Activated T-helper 17 cell treated with anti-CD3 and anti-CD28 coated beads, Interleukin-2, amount 50 U/mL, for 72 hours (primary cell): Measurements from ENCODE around the gene KLHL22. TPM values are rescaled to one million over a fixed set of nuclear protein-coding genes. Genes with fewer than 3 reads are reported as not detected.
"Not testable (repeated sequence)": the region's sequence is repeated elsewhere in the genome, so short reads cannot be mapped to it uniquely, and the experiment has no call there.

ENCODE experiments used
- ATAC-seq: fragments of 150-1000 bp; cut with Tn5 transposase; replicated peaks from 2 replicates; pipeline ENCODE4 v1.10.0; 2021; ENCODE audit warnings: mild to moderate bottlenecking, moderate library complexity
- H3K27ac Mint-ChIP-seq: one replicate; pipeline ENCODE4 v1.8.0; 2022; ENCODE audit warnings: mixed read lengths
- H3K27me3 Mint-ChIP-seq: one replicate; pipeline ENCODE4 v1.8.0; 2022; ENCODE audit warnings: mixed read lengths
- H3K36me3 Mint-ChIP-seq: one replicate; pipeline ENCODE4 v1.8.0; 2022; ENCODE audit warnings: low read depth, mild to moderate bottlenecking, mixed read lengths
- H3K4me1 Mint-ChIP-seq: one replicate; pipeline ENCODE4 v1.8.0; 2022; ENCODE audit warnings: mixed read lengths
- H3K4me3 Mint-ChIP-seq: one replicate; pipeline ENCODE4 v1.8.0; 2022; ENCODE audit warnings: mild to moderate bottlenecking, mixed read lengths
- H3K9me3 Mint-ChIP-seq: one replicate; pipeline ENCODE4 v1.8.0; 2022; ENCODE audit warnings: mixed read lengths
- total RNA-seq, 2 donors: library from RNA; stranded (reverse); gene quantifications; one replicate each; pipeline ENCODE4 v1.2.3, GENCODE V29; 2022

Gene KLHL22, protein sequence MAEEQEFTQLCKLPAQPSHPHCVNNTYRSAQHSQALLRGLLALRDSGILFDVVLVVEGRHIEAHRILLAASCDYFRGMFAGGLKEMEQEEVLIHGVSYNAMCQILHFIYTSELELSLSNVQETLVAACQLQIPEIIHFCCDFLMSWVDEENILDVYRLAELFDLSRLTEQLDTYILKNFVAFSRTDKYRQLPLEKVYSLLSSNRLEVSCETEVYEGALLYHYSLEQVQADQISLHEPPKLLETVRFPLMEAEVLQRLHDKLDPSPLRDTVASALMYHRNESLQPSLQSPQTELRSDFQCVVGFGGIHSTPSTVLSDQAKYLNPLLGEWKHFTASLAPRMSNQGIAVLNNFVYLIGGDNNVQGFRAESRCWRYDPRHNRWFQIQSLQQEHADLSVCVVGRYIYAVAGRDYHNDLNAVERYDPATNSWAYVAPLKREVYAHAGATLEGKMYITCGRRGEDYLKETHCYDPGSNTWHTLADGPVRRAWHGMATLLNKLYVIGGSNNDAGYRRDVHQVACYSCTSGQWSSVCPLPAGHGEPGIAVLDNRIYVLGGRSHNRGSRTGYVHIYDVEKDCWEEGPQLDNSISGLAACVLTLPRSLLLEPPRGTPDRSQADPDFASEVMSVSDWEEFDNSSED
- total RNA-seq = 10 to 100 TPM; 19.3 to 22.4 TPM

DNA sequence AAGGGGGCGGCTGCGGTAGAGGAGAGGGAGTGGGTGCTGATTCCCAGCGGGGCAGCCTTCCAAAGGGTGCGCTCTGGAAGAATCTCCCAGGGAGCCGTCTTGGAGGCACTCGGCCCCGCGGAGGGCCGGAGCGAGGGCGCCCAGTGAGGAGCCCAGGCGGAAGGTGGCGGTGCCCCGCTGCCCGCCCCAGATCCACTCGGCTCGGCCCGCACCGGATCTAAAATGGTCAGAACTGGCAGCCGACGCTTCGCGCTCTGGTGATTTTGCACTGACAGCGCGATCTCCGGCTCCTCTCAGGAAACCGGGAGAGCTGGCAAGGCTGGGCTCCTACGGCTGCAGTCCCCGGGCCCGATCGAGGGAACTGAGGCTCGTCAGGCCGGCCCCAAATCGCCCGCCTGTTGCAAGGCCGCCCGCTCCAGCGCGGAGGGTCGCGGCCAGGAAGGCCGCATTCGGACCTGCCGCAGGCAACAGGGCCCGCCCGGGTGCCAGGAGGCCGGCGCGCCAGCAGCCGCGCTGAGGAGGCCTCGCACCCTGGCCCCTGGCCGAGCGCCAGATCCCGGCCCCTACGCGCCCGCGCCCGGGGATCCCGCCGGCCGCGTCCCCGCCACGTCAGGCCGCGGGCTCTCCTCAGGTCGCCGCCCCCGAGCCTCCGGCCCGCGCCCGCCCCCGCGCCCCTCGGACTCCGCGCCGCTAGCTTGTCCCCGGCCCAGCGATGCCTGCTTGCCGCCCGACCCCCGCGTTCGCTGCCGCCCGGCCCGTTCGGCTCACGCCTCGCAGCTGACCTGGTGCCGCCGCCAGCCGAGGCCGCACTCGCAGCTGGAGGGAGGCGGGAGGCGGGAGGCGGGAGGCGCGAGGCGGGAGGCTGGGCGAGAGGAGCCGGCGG lies at the start of gene KLHL22:
KLHL22 (minus strand) TSS at position 818 of the 883 bp plus-strand sequence. CDS start 6,584 bp downstream, outside the sequence.
- Mint-ChIP-seq H3K4me3 (peak within 1 kb of the TSS; percentile 96), H3K27me3 (no peaks in the 10 kb centered on the region), H3K27ac (peak within 1 kb of the TSS; percentile 92), H3K9me3 (no peaks in the 10 kb centered on the region), H3K4me1 (peaks cover 21% of the 10 kb centered on the region), H3K36me3 (peaks cover 6% of the 10 kb centered on the region)
- peak; percentile 43 for ATAC-seq

- not testable (repeated sequence) for H3K27ac Mint-ChIP-seq, ATAC-seq
- peaks cover 63% of the 10 kb centered on the region for H3K36me3 Mint-ChIP-seq
These were observed 49.7 kb upstream of the KLHL22 start for GRCh38 chr22:20545318-20545634.

DNA sequence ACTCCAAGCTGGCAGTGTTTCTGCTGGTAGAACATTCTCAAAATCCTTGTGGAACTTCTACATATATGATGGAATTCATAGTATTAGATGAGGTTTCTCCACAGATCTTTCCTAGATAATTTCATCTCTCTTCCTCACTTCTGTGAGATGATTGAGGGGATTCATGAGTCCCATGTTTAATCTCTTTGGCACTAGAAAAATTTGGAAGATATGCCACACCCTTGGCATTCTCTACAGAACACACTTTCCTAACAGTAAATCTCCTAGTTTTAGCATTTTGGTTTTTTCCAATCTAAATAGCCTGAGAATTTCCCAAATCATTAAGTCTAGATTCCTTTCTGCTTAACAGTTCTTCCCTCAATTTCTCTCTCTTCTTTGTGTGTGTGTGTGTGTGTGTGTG lies 47.1 kb upstream of the KLHL22 start:
- Mint-ChIP-seq H3K27me3 (no peaks in the 10 kb centered on the region), H3K36me3 (peaks cover 88% of the 10 kb centered on the region), H3K4me1 (peaks cover 17% of the 10 kb centered on the region), H3K9me3 (no peaks in the 10 kb centered on the region), H3K4me3 (no peak overlapping the region), H3K27ac (peak overlapping the region; percentile 38)
- no peak for ATAC-seq

More at GRCh38 chr22:20545318-20545634, 49.7 kb upstream of the KLHL22 start:
- not testable (repeated sequence) for H3K9me3 Mint-ChIP-seq, H3K4me3 Mint-ChIP-seq, H3K27me3 Mint-ChIP-seq
- H3K4me1 Mint-ChIP-seq = peaks cover 37% of the 10 kb centered on the region

DNA sequence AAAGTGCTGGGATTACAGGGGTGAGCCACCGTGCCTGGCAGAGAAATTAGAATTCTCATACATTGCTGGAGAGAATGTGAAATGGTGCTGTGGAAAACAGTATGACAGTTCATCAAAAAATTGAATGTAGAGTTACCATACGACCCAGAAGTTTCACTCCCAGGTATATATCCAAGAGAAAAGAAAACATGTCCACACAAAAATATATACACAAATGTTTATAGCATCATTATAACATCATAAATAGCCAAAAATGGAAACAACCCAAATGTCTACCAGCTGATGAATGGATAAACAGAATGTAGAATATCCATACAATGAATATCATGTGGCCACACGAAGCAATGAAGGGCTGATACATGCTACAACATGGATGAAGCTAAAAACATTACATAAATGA lies 46.5 kb upstream of the KLHL22 start:
- Mint-ChIP-seq H3K4me3 (no peak overlapping the region), H3K27ac (no peak overlapping the region)
- no peak for ATAC-seq

GRCh38 chr22:20538875-20539274 lies 43.3 kb upstream of the KLHL22 start:
- not testable (repeated sequence) for H3K4me1 Mint-ChIP-seq

More for the DNA sequence above, 46.5 kb upstream of the KLHL22 start:
- Mint-ChIP-seq H3K4me1 (peaks cover 17% of the 10 kb centered on the region), H3K27me3 (no peaks in the 10 kb centered on the region), H3K9me3 (no peaks in the 10 kb centered on the region), H3K36me3 (peaks cover 94% of the 10 kb centered on the region)

DNA sequence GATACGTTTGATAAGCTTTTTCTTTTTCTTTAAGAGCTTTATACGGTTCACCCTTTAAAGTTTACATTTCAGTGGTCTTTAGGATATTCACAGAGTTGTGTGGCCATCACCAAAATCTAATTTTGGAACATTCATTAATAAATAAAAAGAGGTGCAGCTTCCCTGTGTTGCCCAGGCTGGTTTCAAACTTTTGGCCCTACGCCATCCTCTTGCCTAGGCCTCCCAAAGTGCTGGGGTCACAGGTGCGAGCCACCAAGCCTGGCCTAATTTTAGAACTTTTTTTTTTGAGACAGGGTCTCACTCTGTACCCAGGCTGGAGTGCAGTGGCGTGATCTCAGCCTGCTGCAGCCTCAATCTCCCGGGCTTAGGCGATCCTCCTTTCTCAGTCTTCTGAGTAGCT lies 42.4 kb upstream of the KLHL22 start:
- Mint-ChIP-seq H3K36me3 (peaks cover 75% of the 10 kb centered on the region), H3K4me3 (no peak overlapping the region), H3K9me3 (no peaks in the 10 kb centered on the region), H3K27ac (no peak overlapping the region), H3K4me1 (peaks cover 15% of the 10 kb centered on the region), H3K27me3 (no peaks in the 10 kb centered on the region)
- no peak for ATAC-seq

More at GRCh38 chr22:20538875-20539274, 43.3 kb upstream of the KLHL22 start:
- peaks cover 77% of the 10 kb centered on the region for H3K36me3 Mint-ChIP-seq
- not testable (repeated sequence) for H3K27me3 Mint-ChIP-seq, H3K27ac Mint-ChIP-seq, H3K9me3 Mint-ChIP-seq, H3K4me3 Mint-ChIP-seq, ATAC-seq

DNA sequence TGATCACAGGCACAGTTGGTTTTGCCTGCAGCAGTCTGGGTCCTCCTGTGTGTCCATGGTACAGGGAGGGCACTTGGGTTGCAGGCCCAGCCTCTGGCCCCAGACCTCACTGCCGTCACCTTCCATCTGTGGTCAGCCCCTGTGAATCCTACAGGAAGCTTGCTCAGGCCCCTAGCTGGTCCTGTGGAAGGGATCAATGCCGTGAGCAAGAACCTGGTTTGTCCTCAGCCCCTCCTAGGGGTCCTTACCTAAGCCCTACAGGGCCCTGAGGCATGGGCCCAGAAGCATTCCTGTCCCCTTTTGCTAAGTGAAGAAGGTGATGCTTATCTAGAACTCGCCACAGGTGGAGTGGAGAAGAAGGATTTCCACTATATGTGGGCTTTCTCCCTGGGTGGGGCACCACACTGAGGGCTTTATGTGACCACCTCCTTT lies 41.7 kb upstream of the KLHL22 start:
- Mint-ChIP-seq H3K4me1 (peaks cover 14% of the 10 kb centered on the region), H3K4me3 (no peak overlapping the region), H3K27ac (no peak overlapping the region), H3K27me3 (no peaks in the 10 kb centered on the region), H3K36me3 (peaks cover 71% of the 10 kb centered on the region), H3K9me3 (no peaks in the 10 kb centered on the region)
- ATAC-seq = no peak

DNA sequence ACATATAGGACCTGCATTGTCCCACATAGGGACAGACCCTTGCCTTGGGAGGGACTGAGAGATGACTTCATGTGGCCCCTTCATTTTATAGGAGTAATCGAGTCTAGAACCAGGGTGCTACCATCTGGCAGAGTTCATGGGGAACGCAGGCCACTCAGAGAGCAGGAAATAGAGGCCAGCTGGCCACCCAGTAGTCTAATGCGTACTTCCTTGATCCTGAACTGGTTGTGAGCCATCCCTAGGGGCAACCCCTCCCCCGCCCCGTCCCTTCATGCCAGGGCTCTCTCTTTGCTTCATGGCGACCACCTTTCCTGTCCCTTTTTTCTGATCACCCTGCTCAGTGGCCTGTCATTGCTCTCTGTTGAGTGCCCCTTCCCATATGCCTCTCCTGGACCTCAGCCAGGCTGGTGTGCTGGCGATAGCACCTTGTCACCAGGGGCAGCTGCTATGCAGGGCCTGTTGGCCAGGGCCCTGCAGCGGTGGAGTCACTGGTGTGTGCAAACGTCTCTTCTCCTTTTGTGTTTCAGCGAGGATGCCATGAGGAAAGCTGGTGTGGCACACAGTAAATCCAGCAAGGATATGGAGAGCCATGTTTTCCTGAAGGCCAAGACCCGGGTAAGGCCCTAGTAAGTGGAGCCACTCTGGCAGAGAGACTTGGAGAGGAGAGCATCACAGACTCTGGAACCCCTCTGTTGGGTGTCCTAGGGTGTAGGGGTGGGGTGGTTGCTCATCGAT lies 41.2 kb upstream of the KLHL22 start:
- Mint-ChIP-seq H3K4me3 (no peak overlapping the region), H3K9me3 (no peaks in the 10 kb centered on the region), H3K4me1 (peaks cover 19% of the 10 kb centered on the region), H3K27me3 (no peaks in the 10 kb centered on the region), H3K36me3 (peaks cover 70% of the 10 kb centered on the region), H3K27ac (peak overlapping the region; percentile 23)
- ATAC-seq = no peak

- H3K36me3 Mint-ChIP-seq = peaks cover 54% of the 10 kb centered on the region
- ATAC-seq = no peak
- peaks cover 30% of the 10 kb centered on the region for H3K4me1 Mint-ChIP-seq
These were observed 38.3 kb upstream of the KLHL22 start for GRCh38 chr22:20533879-20534265.

GRCh38 chr22:20533095-20533878 lies 37.7 kb upstream of the KLHL22 start:
- no peak for ATAC-seq
- Mint-ChIP-seq H3K4me3 (no peak overlapping the region), H3K36me3 (peaks cover 54% of the 10 kb centered on the region), H3K9me3 (no peaks in the 10 kb centered on the region), H3K27me3 (no peaks in the 10 kb centered on the region), H3K27ac (peak overlapping the region; percentile 68), H3K4me1 (peaks cover 30% of the 10 kb centered on the region)

More at GRCh38 chr22:20533879-20534265, 38.3 kb upstream of the KLHL22 start:
- Mint-ChIP-seq H3K27me3 (no peaks in the 10 kb centered on the region), H3K4me3 (no peak overlapping the region), H3K27ac (peak overlapping the region; percentile 68), H3K9me3 (no peaks in the 10 kb centered on the region)

DNA sequence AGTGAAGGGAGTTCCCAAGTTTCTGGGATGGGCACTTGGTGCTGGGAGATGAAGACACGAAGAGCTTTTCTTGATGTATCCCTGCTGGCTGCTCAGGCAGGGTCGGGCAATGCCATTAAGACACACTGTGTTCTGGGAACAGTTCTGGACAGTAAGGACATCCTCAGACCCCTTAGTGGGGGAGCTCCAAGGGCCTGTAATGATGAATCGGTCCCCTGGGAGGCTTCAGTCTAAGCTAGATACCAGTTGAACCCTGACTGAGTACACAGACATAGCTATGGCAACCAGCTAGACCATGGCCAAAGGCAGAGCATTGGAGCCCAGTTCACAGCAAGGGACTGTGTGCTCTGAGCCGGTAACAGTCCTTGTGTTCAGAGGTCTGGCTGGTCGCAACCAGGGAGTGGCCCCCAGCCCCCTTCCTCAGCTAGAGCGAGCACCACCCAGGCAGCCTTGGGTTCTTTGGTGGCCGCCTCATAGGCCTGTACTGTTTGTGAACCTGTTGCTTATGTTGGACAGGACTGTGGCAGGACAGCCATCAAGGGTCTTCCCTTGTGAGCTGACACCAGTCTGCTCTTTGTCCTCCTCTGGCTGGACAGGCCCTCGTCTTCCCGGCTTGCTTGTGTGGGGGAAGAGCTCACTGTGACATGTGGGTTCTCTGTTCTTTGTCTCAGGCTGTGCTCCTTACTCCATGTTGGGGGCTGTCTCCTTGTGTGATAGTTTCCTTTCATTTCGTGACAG lies 36.8 kb upstream of the KLHL22 start:
- Mint-ChIP-seq H3K4me3 (no peak overlapping the region), H3K27ac (peak overlapping the region; percentile 87), H3K9me3 (no peaks in the 10 kb centered on the region), H3K27me3 (no peaks in the 10 kb centered on the region), H3K36me3 (peaks cover 54% of the 10 kb centered on the region), H3K4me1 (peaks cover 34% of the 10 kb centered on the region)
- ATAC-seq = no peak

- H3K36me3 Mint-ChIP-seq = peaks cover 56% of the 10 kb centered on the region
- no peaks in the 10 kb centered on the region for H3K27me3 Mint-ChIP-seq
- peaks cover 42% of the 10 kb centered on the region for H3K4me1 Mint-ChIP-seq
- ATAC-seq = no peak
- H3K4me3 Mint-ChIP-seq = no peak overlapping the region
- no peaks in the 10 kb centered on the region for H3K9me3 Mint-ChIP-seq
- peak overlapping the region; percentile 87 for H3K27ac Mint-ChIP-seq
These were observed 36.0 kb upstream of the KLHL22 start for GRCh38 chr22:20531404-20532201.
